ENCODE data around the gene SGK2. TPM values are rescaled to one million over a fixed set of nuclear protein-coding genes. Genes with fewer than 3 reads are reported as not detected.
"Not testable (repeated sequence)": the region's sequence is repeated elsewhere in the genome, so short reads cannot be mapped to it uniquely, and the experiment has no call there.

The SGK2 gene
- total RNA-seq, 1 experiment from 2014 or later, result 0.06 TPM

DNA sequence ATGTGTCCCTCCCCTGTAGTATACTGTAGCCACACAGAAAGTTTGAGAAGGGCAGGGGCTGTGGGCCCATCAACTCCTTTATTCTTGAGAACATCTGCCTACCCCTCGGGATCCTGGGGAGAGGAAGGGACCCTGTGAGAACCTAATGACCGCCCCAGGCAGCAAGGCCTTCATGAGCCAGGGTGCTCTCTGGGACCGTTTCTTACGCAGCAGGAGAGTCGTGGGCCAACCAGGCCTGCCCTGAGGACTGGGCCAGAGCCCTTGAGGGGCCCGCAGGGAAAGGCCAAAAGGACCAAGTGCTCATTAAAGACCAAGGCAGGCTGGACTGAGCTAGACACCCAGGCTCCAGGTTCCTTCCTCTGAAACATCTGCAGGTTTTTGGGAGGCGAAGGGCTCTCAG, 5.2 kb downstream of the SGK2 start:
- DNase-seq (ENCODE audit: low read depth), result no peak

DNA sequence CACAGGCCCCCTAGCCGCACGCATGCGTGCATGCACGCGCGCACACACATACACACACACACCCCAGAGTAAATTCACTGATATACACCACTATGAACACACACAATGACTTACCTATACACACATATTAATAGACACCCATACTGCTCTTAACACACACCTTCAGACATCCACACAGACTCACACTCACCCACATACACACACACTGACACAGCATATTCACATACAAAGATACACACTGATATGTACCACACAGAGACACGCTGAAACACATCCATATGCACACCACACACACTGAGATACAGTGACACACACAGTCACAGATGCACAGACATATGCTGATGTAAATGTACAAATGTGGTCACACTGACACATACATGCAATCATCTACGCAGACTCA, 5.6 kb downstream of the SGK2 start:
- no peak for DNase-seq (ENCODE audit: low read depth)

DNA sequence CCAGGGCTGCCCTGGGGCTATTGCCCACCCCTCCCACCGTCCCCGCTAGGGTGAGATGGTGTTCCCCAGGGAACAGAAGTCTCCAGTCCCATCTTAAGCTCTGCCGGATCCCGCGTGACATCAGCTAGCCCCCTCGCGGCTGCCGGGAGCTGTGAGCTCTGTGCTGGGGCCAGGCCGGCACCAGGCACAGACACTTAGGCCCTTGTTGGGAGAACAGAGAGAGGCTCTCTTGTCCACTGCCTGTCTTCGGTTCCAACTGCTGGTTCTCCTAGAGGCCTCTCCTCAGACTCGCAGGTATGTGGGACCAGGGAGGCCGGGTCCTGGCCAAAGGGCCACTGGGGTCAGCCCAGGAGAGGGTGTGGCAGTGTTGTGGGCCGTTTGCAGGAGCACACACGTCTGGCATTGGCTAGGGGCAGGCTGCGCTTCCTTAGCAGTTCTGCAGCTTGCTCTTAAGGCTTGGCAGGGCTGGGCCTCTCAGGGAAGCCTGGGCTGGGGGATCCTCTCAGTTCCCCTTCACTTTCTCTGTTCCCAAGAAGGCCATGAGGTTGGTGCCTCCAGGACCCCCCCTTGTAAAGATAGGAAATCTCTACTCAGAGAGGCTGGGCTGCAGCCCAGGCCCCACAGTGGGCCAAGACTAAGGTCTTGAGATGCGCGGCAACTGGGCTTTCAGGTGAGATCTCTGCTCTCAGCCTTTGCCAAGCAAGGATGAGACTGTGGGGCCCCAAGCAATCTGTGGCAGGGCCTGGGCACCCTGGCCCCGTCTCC, 6.3 kb downstream of the SGK2 start:
- no peak for DNase-seq (ENCODE audit: low read depth)

DNA sequence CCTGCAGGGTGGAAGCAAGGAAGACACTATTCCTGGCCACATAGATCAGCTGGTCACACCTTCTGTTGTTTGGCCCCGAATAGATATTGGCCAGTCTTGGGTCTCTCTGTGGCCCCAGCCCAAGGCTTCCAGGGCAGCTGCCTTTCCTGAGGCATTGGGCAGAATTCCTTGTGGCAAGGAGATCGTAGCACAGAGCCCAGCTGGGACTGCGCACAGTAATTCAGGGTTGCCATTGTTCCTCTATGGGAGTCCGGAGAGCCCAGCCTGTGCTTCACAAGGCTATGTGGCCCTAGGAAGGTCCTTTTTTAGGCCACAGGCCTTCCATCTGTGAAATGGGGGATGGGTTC, 6.9 kb downstream of the SGK2 start:
- DNase-seq (ENCODE audit: low read depth), result no peak

DNA sequence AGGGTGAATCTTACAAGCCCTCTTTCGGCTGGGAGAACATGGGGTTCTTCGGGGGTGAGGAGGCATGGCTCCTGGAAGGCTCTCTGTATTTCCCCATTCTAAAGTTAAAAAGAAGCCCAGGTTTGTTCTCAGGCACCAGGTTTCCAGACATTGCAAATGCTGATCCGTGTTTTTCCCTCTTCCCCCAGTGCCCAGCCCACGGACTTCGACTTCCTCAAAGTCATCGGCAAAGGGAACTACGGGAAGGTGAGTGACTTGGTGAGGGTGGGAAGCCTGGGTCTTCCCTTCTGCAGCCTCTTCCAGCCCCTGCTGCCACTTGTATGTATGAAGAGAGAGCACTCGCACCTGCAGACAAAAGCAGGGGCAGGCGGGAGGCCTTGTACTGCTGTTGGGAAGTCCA, 8.7 kb downstream of the SGK2 start:
- DNase-seq (ENCODE audit: low read depth), result no peak

DNA sequence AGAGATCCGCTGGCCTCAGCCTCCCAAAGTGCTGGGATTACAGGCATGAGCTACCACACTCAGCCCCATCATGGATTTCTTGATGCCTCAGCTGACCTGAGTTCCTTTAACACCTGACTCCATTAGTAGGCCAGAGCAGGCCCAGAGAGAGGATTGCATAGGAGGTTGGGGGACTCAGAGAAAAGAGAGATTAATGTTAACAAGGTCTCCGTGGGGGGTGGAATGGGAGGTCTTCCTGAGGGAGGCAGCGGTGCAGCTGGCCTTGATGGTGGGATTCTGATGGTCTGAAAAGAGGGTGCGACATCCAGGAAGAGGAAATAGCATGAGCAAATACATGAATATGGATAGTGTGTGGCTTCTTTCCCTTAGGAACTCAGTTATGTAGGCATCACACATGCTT, 9.9 kb downstream of the SGK2 start:
- DNase-seq (ENCODE audit: low read depth), result no peak

DNA sequence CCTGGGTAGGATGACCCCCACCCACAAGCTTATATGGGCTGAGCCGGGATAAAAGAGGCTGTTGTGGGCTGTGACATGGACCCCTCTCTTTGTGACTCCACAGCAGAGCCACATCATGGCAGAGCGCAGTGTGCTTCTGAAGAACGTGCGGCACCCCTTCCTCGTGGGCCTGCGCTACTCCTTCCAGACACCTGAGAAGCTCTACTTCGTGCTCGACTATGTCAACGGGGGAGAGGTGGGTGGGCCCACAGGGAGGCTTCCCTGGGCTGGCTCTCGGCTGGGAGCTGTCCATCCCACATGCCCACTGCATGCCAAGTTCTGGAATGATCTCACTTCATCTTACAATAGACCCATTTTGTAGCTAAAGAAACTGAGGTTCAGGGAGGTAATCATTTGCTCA, 10.5 kb downstream of the SGK2 start:
- DNase-seq (ENCODE audit: low read depth), result no peak

DNA sequence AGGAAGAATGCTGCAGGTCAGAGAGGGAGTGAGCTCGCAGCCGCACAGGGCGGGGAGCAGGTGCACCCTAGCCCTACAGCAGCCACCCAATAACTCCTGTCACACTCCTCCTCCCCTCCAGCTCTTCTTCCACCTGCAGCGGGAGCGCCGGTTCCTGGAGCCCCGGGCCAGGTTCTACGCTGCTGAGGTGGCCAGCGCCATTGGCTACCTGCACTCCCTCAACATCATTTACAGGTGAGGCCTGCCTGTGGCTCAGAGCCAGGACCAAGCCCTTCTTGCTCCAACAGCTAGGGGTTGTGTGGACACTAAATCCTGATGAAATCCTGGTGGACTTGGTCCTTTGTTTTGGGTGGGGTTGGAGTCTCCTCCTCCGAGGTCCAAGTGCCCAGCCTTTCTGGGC, 11.7 kb downstream of the SGK2 start:
- DNase-seq (ENCODE audit: low read depth), result no peak

DNA sequence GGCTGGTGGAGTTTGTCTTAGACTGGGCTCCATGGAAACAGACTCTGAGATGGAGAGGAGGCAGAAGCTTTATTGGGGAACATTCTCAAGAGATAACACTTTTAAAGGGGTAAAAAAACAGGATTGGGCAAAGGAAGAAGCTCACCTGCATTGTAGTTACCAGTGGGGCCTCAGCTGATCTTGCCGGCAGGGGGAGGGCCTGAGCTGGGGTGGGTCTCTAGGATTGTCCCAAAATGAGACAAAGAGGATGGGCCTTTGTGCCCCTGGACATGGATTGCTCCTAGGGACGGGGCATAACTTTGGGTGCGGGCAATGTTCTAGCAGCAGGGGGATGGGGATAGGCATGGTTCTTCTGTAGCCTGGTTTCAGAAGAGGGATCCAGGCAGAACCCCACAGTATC, 12.5 kb downstream of the SGK2 start:
- DNase-seq (ENCODE audit: low read depth), result no peak

DNA sequence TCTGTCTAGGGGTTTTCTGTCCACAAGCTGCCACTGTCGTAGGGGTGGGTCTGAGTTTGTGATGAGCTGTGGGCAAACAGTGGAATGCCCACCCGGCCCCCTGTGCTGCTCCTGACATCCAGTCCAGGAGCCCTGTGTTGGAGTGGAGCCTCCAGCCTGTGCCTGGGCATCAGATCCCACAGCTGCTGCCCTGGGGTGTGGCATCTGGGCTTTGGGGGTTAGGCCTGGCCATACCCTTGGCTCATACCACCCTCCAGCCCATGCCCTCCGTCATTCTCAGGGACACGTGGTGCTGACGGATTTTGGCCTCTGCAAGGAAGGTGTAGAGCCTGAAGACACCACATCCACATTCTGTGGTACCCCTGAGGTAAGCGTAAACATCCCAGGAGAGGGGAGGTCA, 12.9 kb downstream of the SGK2 start:
- no peak for DNase-seq (ENCODE audit: low read depth)

DNA sequence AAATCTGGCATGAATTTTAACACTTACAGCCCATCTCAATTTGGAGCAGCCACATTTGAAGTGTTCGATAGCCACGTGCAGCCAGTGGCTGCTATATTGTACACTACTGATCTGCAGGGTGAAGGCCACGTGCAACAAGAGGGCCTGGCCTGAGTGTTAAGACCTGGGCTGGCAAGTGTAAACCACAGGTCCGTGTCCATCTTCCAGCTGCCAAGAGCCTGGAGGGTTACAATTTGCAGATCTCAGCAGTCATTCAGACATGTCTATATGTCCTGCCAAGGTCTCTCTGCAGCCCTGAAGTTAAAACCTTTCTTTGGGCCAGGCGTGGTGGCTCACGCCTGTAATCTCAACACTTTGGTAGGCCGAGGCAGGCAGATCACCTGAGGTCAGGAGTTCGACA, 14.1 kb downstream of the SGK2 start:
- no peak for DNase-seq (ENCODE audit: low read depth)

DNA sequence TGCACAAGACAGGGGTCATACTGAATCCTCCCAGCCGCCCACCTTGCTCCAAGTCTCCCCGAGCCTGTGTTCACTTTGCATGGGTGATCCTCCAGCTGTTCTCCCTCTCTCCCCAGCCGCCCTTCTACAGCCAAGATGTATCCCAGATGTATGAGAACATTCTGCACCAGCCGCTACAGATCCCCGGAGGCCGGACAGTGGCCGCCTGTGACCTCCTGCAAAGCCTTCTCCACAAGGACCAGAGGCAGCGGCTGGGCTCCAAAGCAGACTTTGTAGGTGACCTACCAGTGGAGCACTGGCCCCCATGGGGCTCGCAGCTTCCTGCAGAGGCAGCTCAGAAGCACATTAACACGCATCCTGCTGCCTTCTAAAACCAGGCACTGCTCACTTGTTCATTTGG, 17.3 kb downstream of the SGK2 start:
- no peak for DNase-seq (ENCODE audit: low read depth)

DNA sequence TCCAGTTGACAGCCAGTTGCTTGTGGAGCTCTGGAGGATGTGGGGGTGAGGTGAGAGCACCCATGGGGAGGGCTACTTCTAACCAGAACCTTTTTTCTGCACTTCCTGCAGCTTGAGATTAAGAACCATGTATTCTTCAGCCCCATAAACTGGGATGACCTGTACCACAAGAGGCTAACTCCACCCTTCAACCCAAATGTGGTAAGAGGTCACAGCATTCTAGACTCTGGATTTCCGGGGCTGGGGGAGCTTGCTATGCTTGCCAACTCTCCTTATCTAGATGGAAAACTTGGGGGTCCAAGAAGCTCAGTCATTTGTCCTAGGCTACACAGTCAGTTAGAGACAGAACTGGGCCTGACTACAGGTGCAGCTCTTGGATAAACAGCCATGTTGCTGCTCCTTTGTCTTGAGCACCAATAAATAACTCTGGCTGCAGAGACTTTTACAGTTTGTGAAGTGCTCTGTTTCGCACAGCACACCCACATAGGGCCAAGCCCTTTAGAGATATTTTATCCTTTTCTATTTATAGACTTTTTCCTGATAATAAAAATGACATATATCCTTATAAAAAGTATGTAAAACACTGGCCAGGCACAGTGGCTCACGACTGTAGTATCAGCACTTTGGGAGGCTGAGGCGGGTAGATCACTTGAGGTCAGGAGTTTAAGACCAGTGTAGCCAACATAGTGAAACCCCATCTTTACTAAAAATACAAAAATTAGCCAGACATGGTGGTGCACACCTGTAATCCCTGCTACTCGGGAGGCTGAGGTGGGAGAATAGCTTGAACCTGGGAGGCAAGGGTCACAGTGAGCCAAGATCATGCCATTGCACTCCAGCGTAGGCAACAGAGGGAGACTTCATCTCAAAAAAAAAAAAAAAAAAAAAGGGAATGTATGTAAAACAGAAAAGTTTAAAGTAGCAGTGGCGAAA, 21.3 kb downstream of the SGK2 start:
- DNase-seq (ENCODE audit: low read depth), result no peak

DNA sequence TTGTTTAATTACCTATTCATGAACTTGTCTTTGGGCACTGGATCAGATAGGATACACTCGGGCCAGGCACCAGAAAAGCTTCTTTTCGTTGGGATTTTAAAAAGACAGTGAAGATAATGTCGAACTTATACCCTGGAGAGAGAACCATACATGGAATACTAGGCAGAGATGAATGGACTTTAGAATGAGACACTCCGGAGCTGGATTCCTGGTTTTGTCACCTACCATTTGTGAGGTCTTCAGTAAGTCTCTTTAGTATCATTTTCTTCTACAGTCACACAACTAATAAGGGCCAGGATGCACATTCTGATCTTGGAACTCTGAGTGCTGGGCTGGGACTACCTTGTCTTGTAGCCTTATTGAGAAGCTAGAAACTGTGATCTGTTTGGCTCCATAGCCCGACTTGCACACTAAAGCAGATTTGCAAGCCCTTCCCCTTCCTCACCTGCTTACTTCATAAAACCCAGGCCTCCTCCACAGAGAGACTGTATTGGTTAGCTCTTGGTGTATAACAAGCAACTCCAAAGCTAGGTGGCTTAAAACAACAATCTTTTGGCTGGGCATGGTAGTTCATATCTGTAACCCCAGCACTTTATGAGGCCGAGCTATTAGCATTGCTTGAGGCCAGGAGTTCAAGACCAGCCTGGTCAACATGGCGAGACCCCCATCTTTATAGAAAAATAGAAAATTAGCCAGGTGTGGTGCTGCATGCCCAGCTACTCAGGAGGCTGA, 24.5 kb downstream of the SGK2 start:
- no peak for DNase-seq (ENCODE audit: low read depth)

DNA sequence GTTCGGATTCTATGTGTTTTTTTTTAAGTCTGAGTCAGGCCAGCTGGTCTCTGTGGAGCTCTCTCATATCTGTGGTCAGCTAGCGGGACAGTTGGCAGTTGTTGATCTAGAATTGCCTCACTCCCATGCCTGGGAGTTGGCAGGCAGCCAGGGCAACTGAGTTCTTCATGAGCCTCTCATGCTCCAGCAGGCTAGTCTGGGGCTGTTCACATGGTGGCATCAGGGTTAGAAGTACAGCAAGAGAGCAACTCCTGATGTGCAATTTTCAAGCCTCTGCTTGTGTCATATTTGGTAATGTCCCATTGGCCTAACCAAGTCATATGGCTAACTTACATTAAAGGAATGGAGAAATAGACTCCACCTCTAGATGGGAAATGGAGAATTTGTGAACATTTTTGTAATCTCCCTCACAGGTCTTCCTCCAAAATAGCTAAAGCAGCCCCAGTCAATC, 25.2 kb downstream of the SGK2 start:
- peak; percentile 72 for DNase-seq (ENCODE audit: low read depth)

DNA sequence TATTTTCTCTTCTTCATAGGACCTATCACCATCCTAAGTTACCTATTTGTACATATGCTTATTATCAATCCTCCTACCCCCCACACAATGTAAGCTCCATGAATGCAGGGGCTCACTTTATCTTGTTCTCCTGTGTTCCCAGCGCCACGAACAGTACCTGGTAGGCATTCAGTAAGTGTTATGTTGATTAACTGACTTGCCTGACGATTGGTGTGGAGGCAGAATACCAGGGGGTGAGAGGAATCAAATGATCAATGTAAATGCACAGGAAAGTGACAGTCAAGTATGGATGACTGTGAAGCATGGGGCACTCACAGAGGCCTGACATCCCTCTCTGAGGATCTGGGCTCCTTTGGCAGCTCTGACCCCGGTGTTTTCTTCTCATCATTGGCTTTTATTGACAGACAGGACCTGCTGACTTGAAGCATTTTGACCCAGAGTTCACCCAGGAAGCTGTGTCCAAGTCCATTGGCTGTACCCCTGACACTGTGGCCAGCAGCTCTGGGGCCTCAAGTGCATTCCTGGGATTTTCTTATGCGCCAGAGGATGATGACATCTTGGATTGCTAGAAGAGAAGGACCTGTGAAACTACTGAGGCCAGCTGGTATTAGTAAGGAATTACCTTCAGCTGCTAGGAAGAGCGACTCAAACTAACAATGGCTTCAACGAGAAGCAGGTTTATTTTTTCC, 25.8 kb downstream of the SGK2 start:
- no peak for DNase-seq (ENCODE audit: low read depth)

DNA sequence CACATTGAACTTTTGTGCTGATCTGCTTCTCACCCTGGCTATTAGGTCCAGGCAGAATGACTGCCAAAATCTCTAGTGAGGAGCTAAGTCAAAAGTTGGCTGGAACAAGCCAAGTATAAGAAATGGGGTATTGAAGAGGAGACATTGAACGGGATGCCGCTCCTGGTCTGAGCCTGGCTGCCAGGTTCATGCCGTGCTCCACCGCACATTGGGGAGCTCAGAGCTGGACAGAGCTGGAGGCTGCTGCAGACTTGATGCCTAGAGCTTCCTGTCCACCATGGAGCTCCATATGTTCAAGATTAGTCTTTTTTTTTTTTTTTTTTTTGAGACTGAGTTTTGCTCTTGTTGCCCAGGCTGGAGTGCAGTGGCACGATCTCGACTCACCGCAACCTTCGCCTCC, 27.8 kb downstream of the SGK2 start:
- no peak for DNase-seq (ENCODE audit: low read depth)

DNA sequence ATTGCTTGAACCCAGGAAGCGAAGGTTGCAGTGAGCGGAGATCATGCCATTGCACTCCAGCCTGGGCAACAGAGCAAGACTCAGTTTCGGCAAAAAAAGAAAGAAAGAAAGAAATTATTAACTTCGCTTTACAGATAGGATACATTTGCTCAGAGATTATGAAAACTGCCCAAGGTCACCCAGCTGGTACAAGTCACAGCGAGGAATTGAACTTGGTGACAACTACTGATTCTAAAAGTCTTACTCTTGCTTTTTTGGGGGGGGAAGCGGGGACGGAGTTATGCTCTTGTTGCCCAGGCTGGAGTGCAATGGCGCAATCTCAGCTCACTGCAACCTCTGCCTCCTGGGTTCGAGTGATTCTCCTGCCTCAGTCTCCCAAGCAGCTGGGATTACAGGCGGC, 29.7 kb downstream of the SGK2 start:
- DNase-seq (ENCODE audit: low read depth), result not testable (repeated sequence)

DNA sequence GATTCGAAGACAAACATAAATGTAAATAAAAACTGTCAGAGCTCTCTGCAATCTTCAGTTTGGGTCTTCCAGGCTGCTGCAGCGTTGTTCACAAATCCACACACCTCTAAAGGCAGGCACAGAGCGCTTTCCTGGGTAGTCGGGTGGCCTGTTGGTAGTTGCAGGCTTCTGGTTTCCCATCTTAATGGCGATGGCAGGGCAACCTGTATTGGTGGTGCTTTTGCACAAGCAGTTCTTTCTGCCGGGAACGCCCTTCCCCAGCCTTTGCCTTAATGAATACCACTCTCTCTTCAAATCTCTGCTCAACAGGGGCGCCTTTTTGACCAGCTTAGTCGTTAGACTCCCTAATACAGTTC, 31.2 kb downstream of the SGK2 start:
- DNase-seq (ENCODE audit: low read depth), result no peak

DNA sequence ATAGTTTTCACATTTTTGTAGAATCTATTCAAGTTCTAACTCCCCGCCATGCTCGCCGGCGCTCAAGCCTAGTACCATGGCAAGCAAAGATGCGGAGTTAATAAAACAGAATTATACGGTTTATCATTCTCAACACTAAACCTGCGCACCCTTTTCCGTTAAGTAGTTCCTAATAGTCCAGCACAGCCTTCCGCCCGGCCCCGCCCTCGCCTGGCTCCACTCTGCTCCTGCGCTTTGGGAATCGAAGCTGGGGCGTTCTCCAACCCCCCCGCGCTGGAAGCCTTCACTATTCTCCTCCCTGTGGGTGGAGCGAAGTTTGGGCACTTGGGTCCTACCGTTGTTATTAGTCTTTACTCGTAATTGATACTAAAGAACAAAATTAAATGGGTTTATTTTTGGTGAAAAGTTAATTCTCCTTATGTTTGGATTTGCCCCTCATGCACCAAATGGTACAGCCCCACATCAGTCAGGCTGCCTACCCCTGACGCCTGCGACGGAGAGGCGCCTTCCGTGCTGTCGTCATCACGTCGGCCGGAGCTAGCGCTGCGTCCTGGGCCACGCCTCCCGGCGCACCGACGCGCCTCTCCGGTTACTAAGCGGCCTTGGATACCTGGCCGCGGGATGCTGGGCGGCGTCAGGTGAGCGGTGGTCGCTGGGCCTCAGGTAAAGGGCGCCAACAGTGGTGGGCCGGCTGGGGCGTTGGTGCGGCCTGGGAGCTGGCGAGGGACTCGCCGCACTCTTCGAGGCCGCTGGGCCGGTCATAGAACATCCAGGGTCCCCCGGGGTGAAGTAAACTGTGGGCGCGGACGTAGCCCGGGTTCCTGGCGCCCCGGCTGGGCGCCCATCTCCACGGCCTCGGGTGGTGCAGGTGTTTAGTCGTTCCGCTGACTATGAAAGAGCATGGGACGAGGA, 31.8 kb downstream of the SGK2 start, which contains the start of gene IFT52:
IFT52 (plus strand) TSS at position 546 of the 912 bp plus-strand sequence. CDS start 3,762 bp downstream, outside the sequence.
- peak; percentile 96 for DNase-seq (ENCODE audit: low read depth)

DNA sequence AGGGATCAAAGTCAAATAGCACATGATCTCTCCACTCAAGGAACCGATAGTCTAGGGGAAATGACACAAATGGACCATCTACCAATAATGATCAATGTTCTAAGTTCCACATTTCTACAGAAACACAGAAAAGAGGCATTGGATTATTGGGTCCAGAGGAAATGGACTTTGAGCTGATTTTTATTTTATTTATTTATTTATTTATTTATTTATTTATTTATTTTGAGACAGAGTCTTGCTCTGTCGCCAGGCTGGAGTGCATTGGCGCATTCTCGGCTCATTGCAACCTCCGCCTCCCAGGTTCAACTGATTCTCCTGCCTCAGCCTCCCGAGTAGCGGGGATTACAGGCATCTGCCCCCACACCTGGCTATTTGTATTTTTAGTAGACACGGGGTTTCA, 43.1 kb downstream of the SGK2 start:
- not testable (repeated sequence) for DNase-seq (ENCODE audit: low read depth)

Data from Daoy (cell line).